Right lobe of liver (tissue), 4 donors: ENCODE results near the gene TGFBR2.

Experiments
- CTCF ChIP-seq, 4 donors: fragments of 200-600 bp in 3 of 4; fragments of 450-650 bp in 1 of 4; IDR thresholded peaks; one replicate each; pipeline versions ENCODE4 v1.5.1 to v1.8.0; 2016 to 2022; ENCODE audit warnings: antibody characterized with exemption in 4 of 4, mild to moderate bottlenecking in 2 of 4
- POLR2A ChIP-seq: fragments of 450-650 bp; IDR thresholded peaks from one replicate; pipeline ENCODE4 v1.6.1; 2017; ENCODE audit warnings: antibody characterized with exemption, mild to moderate bottlenecking
- donor health status: DM: no; HTN: no; CAD: no.
- donor health status: DM: no; HTN: no; CAD: no.
- donor health status: DM: no; HTN: yes; CAD: no.

- TF ChIP-seq CTCF (IDR thresholded peaks at IDR 0.05) (no peak), POLR2A (no peak)
These were observed 54.9 kb downstream of the TGFBR2 start for GRCh38 chr3:30661098-30661873.
